Measurements from ENCODE around the gene MAMDC2.

Gene MAMDC2

GRCh38 chr9:70060883-70061507, 17.3 kb downstream of the MAMDC2 start:
- DNase-seq (ENCODE audit: low read depth in 2 of 3, low spot score in 1 of 3): no peak

DNA sequence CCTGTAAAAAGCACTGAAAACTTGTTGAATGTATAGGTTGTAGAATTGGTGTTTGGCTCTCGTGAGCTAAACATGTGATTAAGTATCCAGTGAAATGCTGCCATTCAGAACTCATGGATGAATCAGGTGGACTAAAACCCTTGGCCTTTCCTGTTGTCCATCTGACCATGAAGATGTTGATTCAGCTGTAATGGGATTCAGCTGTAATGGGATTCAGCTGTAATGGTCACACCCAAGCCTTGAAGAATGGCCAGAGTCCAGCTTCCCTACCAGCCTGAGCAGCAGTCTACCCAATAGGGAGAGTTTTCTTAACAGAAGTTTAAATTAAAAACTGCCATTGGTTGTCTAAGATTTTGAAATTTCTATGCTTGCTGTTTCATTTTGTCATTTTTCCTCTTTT, 18.1 kb downstream of the MAMDC2 start:
- DNase-seq (ENCODE audit: low read depth in 2 of 3, low spot score in 1 of 3): no peak

GRCh38 chr9:70064496-70064895, 20.8 kb downstream of the MAMDC2 start:
- no peak for DNase-seq (ENCODE audit: low read depth in 2 of 3, low spot score in 1 of 3)

DNA sequence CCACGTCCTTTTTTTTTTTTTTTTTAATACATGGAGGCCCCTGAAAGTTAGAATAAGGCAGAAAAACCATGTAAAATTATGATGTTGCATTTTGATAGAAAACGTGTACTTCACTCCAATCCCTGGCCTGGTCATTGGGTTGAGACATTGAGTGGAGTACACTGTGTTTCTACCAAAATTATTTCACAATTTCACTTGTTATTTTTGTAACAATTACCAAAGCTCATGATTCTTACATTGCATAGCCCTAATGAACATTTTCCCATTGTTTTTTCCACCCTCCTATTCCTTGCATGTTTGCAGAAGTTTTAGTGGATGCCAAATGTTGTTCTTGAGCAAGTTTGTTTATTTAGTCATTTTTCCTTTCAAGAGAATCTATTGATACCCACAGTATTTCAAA, 21.9 kb downstream of the MAMDC2 start:
- DNase-seq (ENCODE audit: low read depth in 2 of 3, low spot score in 1 of 3): no peak

GRCh38 chr9:70066418-70066817, 22.8 kb downstream of the MAMDC2 start:
- DNase-seq (ENCODE audit: low read depth in 2 of 3, low spot score in 1 of 3): no peak

GRCh38 chr9:70066874-70067273, 23.2 kb downstream of the MAMDC2 start:
- DNase-seq (ENCODE audit: low read depth in 2 of 3, low spot score in 1 of 3): no peak

DNA sequence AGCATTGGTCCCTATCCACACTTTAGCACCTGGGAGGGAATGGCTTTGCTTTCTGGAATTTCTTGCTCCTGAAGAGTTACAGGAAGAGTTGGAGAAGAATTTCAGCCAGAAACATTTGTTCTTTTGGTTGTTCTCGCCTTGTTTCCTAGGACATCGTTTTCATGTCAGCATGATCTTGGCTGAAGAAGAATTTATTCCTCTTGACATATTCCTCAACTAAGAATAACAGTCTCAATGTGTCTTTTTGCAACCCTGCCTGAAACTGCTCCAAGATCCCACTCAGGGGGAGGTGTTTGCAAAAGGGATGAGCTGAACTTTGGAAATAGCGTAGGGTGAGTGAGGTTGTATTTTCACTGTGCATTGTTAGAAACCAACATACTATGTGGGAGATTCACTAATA, 26.1 kb downstream of the MAMDC2 start:
- no peak for DNase-seq (ENCODE audit: low read depth in 2 of 3, low spot score in 1 of 3)

DNA sequence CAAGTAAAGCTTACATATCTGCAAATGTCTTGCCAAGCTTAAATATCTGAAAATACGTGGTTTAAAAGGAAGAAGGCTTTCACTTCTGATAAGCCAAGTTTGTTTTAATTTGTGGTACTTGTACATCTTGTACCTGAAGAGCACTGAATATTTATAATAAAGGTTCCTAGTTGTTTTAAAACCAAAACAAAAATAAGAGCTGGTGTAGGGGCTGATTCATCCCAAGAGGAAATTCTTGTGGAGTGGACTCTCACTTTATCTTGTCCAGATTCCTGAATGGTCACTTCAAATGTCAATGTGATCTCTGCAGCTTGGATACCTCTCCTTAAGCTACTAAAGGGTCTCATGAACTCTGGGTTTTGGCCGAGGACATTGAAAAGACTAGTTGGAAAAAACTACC, 29.5 kb downstream of the MAMDC2 start:
- DNase-seq (ENCODE audit: low read depth in 2 of 3, low spot score in 1 of 3): no peak

DNA sequence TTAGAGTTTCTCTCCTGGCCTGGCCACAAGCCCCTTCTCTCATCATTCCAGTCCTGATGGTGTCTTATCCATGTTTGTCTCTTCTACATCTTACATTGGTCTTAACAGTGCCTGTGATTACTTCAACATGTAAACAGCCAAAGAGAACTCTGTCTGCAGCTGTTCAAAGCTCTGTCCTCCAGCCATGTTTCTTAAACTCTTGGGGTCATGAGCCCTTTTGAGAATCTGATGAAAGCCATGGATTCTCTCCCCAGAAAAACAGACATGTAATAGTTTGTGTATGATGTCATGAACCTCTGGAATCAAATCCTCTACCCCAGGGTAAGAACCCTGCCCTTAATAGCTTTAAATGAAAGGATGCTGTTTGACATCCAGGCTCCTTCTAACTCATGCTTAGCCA, 30.1 kb downstream of the MAMDC2 start:
- no peak for DNase-seq (ENCODE audit: low read depth in 2 of 3, low spot score in 1 of 3)

DNA sequence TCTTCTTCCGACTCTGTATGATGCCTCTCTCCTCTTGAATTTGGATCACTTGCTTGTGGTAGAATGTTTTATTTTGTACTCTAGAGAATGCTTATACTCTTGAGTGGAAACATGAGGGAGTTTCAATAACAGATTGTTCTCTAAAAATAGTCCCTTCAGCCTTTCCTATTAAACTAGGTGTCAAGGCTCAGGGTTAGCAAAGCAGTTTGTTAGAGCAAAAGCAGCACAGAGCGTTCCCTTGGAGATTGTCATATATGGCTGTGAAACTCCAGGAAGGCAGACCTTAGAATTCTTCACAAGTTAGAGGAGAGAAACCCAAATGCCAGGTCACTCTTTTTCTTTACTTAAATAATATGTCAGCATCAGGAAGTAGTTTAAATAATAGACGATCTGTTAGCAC, 33.0 kb downstream of the MAMDC2 start:
- DNase-seq (ENCODE audit: low read depth in 2 of 3, low spot score in 1 of 3): no peak

DNA sequence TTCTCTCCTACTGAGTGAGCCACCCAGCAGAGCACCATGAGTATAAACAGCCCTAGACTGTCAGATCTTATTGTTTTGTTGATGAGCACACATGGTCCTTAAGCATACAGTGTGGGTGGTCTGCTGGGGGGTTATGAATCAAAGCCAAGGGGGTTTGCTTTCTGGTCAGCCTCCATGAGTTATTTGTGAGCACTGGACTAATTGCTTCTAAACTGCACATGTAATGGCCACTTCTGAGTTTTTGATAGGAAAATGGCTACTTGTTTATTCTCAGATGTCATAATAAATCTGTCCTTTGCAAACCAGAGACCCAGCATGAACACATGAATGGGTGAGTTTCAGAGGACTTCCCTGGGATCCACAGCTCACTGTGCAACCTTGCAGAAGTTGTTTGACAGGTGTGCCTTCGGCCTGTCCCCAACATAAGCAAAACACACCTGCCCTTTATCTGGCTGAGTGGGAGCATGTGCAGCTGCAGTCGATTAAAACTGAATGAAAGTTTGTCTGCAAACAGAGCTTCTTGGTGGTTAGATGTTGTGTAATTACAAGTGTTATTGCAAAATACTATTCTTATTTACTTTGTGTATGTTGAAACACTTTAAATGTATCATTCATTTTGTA, 35.9 kb downstream of the MAMDC2 start:
- no peak for DNase-seq (ENCODE audit: low read depth in 2 of 3, low spot score in 1 of 3)

GRCh38 chr9:70080481-70081119, 37.0 kb downstream of the MAMDC2 start:
- DNase-seq (ENCODE audit: low read depth in 2 of 3, low spot score in 1 of 3): no peak

DNA sequence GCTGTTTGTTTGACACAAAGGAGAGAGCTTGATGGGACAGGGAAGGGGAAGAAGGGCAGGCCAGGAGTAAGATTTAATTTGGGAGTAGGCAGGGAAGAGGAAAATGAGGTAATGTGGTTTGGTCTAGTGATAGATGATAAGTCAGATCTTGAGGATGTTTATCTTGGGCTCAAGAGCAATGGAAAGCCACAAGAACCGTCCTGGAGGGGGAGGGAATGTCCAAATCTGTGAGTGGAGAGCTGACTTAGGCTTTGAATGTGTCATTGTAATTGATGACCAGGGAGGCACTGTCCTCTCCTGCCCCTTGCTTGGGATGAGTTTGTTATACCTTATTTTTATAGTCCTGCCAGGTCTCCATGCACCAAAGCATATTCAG, 37.5 kb downstream of the MAMDC2 start:
- DNase-seq (ENCODE audit: low read depth in 2 of 3, low spot score in 1 of 3): no peak

- no peak for DNase-seq (ENCODE audit: low read depth in 2 of 3, low spot score in 1 of 3)
Measured at GRCh38 chr9:70083429-70083828, 39.8 kb downstream of the MAMDC2 start.

- DNase-seq (ENCODE audit: low read depth in 2 of 3, low spot score in 1 of 3): no peak
Measured at GRCh38 chr9:70085241-70085640, 41.6 kb downstream of the MAMDC2 start.

DNA sequence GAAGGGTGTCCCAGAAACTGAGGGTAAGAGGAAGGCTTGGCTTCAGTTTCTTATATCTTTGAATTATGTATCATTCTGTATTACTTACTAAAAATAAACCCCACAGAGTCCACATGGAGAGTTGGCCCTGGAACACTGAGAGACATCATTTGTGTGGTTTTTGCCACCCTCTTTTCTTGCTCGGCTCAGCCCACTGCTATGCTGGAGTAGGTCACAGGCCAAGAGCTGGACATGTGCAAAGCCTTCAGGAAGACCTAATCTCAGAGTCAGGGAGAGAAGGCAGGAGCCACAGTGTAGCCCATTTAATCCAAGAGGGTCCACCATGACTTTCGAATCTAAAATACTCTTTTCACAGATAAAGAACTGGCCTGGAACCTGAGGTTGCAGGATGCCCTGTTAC, 47.5 kb downstream of the MAMDC2 start:
- no peak for DNase-seq (ENCODE audit: low read depth in 2 of 3, low spot score in 1 of 3)

- DNase-seq (ENCODE audit: low read depth in 2 of 3, low spot score in 1 of 3): no peak
Measured at GRCh38 chr9:70091572-70091971, 47.9 kb downstream of the MAMDC2 start.

- DNase-seq (ENCODE audit: low read depth in 2 of 3, low spot score in 1 of 3): no peak
Measured at GRCh38 chr9:70092190-70092589, 48.5 kb downstream of the MAMDC2 start.

DNA sequence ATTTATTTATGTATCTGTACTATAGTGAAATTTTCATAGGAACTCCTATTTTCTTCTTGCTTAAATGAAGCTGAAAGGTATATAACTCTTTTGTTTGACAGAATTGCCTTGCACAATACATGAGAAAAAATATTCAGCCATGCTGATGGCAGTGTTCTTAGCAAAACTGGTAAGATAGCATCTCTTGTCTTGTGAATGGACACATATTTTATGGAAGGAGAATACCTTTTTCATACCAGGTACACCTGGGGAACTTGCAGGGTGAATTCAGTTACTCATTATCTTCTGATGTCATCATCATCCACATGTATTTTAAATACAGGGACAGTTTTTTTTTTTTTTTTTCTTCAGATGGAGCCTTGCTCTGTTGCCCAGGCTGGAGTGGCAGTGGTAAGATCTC, 49.4 kb downstream of the MAMDC2 start:
- DNase-seq (ENCODE audit: low read depth in 2 of 3, low spot score in 1 of 3): no peak

- no peak for DNase-seq (ENCODE audit: low read depth in 2 of 3, low spot score in 1 of 3)
Measured at GRCh38 chr9:70093944-70094343, 50.3 kb downstream of the MAMDC2 start.

DNA sequence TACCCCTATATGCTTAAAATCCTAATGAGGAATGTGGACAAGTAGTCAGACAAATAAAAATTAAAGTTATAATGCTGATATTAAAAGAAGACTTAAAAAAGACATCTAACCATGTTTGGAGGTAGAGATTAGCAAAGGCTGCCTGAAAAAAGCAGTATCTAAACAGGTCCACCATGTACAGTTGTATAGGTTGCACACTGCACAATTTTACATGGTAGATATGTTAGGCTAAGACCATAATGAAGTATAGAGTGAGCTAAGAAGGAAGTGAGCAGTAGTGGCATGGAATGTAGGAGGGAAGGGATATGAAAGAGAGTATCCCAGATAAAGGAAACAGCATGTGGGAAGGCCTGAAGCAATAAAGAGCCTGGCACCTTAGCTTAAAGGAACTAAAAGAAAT, 51.1 kb downstream of the MAMDC2 start:
- no peak for DNase-seq (ENCODE audit: low read depth in 2 of 3, low spot score in 1 of 3)

DNA sequence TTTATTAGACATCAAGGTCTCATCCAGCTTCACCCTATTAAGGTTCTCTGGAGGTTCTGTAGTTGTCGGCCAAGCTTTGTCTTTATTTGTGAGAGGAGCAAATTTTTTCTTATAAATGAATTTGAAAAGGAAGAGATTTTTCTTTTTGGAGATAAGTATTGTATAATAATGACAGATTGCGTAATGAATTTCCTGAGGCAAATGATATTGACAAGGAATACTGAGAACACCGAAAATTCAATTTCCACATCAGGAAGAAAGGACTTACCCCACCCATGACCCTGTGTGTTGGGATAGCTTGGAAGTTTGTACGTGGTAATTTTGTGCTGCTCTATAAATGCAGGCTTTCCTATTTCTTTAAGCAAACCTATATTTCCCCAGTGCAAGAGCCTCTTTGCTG, 53.5 kb downstream of the MAMDC2 start:
- no peak for DNase-seq (ENCODE audit: low read depth in 2 of 3, low spot score in 1 of 3)

- no peak for DNase-seq (ENCODE audit: low read depth in 2 of 3, low spot score in 1 of 3)
Measured at GRCh38 chr9:70100362-70100761, 56.7 kb downstream of the MAMDC2 start.

Data from stimulated activated CD4-positive, alpha-beta T cell treated with anti-CD3 and anti-CD28 coated beads, Interleukin-12 subunit alpha, Interleukin-12 subunit beta, amount 100 ng/mL, for 48 hours (primary cell).